NCI-H82 treated with DMSO at 0.1 percent for 48 hours (cell line): ENCODE results near the gene ECEL1.

Experiments
- DNase-seq: peaks from one replicate; lab custom pipeline; 2025; ENCODE audit not compliant: unreplicated experiment; lab: John Stamatoyannopoulos, UW

Gene ECEL1

GRCh38 chr2:232498452-232498851, 10.8 kb upstream of the ECEL1 start:
- no peak for DNase-seq

- no peak for DNase-seq
These were observed 9.7 kb upstream of the ECEL1 start for GRCh38 chr2:232497348-232497747.

GRCh38 chr2:232496501-232497270, 9.1 kb upstream of the ECEL1 start:
- no peak for DNase-seq

GRCh38 chr2:232495292-232495691, 7.7 kb upstream of the ECEL1 start:
- no peak for DNase-seq

GRCh38 chr2:232494542-232494941, 6.9 kb upstream of the ECEL1 start:
- no peak for DNase-seq

GRCh38 chr2:232493701-232494474, 6.3 kb upstream of the ECEL1 start:
- no peak for DNase-seq

- no peak for DNase-seq
These were observed 5.5 kb upstream of the ECEL1 start for GRCh38 chr2:232492963-232493700.

- DNase-seq = no peak
These were observed 4.7 kb upstream of the ECEL1 start for GRCh38 chr2:232492236-232492848.

GRCh38 chr2:232491139-232491780, 3.6 kb upstream of the ECEL1 start:
- no peak for DNase-seq

GRCh38 chr2:232490221-232491138, 2.8 kb upstream of the ECEL1 start:
- no peak for DNase-seq

GRCh38 chr2:232489516-232490220, 2.0 kb upstream of the ECEL1 start:
- no peak for DNase-seq

- no peak for DNase-seq
These were observed 1.2 kb upstream of the ECEL1 start for GRCh38 chr2:232488721-232489300.

- no peak for DNase-seq
These were observed 570 bp upstream of the ECEL1 start for GRCh38 chr2:232488097-232488711.

- no peak for DNase-seq
These were observed 863 bp downstream of the ECEL1 start for GRCh38 chr2:232486558-232487384.

- no peak for DNase-seq
These were observed 1.7 kb downstream of the ECEL1 start for GRCh38 chr2:232485757-232486557.

- no peak for DNase-seq
These were observed 2.3 kb downstream of the ECEL1 start for GRCh38 chr2:232485348-232485756.
